Measurements from ENCODE around the gene SLC7A5.
"Not testable (repeated sequence)": the region's sequence is repeated elsewhere in the genome, so short reads cannot be mapped to it uniquely, and the experiment has no call there.

SLC7A5 gene

DNA sequence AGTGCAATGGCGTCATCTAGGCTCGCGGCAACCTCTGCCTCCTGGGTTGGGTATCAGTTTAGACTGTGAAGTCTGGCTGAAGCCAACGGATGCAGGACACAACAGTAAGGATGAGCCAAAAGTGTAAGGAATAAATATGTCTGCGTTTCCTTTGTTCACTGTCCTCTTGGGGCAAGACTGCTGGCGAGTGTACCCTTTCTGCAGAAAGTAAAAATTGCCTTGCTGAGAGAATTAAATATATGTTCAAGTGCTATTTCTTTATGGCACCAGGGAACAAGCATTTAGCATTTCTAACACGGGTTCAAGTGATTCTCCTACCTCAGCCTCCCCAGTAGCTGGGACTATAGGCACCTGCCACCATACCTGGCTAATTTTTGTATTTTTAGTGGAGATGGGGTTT lies 51.9 kb downstream of the SLC7A5 start:
- H3K4me3 ChIP-seq (ENCODE audit: low read length in 2 of 2); H3K27ac ChIP-seq (ENCODE audit: low read length); H3K4me1 ChIP-seq (ENCODE audit: control insufficient read depth, insufficient read depth, low read length); H3K27me3 ChIP-seq (ENCODE audit: control insufficient read depth in 1 of 2, insufficient read depth in 2 of 2, low read length in 2 of 2); H3K9ac ChIP-seq (ENCODE audit: low read length in 2 of 2); H3K36me3 ChIP-seq (ENCODE audit: control insufficient read depth in 2 of 2, insufficient read depth in 2 of 2, low read length in 2 of 2): not testable (repeated sequence)
- H3K9me3 ChIP-seq (ENCODE audit: control insufficient read depth in 2 of 2, low read length in 2 of 2): peaks cover 0 to 12% of the 10 kb centered on the region in 2 donors

GRCh38 chr16:87816507-87817100 lies 52.7 kb downstream of the SLC7A5 start:
- Histone ChIP-seq H3K9ac (ENCODE audit: low read length in 2 of 2) (no peak overlapping the region), H3K36me3 (ENCODE audit: control insufficient read depth in 2 of 2, insufficient read depth in 2 of 2, low read length in 2 of 2) (no peaks in the 10 kb centered on the region), H3K27me3 (ENCODE audit: control insufficient read depth in 1 of 2, insufficient read depth in 2 of 2, low read length in 2 of 2) (no peaks in the 10 kb centered on the region), H3K9me3 (ENCODE audit: control insufficient read depth in 2 of 2, low read length in 2 of 2) (peaks cover 0 to 12% of the 10 kb centered on the region in 2 donors), H3K27ac (ENCODE audit: low read length) (no peak overlapping the region), H3K4me3 (ENCODE audit: low read length in 2 of 2) (no peak overlapping the region), H3K4me1 (ENCODE audit: control insufficient read depth, insufficient read depth, low read length) (no peaks in the 10 kb centered on the region)

- Histone ChIP-seq H3K4me1 (ENCODE audit: control insufficient read depth, insufficient read depth, low read length) (no peaks in the 10 kb centered on the region), H3K27ac (ENCODE audit: low read length) (no peak overlapping the region), H3K36me3 (ENCODE audit: control insufficient read depth in 2 of 2, insufficient read depth in 2 of 2, low read length in 2 of 2) (no peaks in the 10 kb centered on the region), H3K27me3 (ENCODE audit: control insufficient read depth in 1 of 2, insufficient read depth in 2 of 2, low read length in 2 of 2) (no peaks in the 10 kb centered on the region), H3K9me3 (ENCODE audit: control insufficient read depth in 2 of 2, low read length in 2 of 2) (peaks cover 0 to 12% of the 10 kb centered on the region in 2 donors), H3K4me3 (ENCODE audit: low read length in 2 of 2) (no peak overlapping the region), H3K9ac (ENCODE audit: low read length in 2 of 2) (no peak overlapping the region)
Measured at GRCh38 chr16:87815567-87815966, 53.7 kb downstream of the SLC7A5 start.

- H3K4me1 ChIP-seq (ENCODE audit: control insufficient read depth, insufficient read depth, low read length): no peaks in the 10 kb centered on the region
- H3K36me3 ChIP-seq (ENCODE audit: control insufficient read depth in 2 of 2, insufficient read depth in 2 of 2, low read length in 2 of 2): no peaks in the 10 kb centered on the region
- H3K9ac ChIP-seq (ENCODE audit: low read length in 2 of 2): no peak overlapping the region
- peaks cover 0 to 4% of the 10 kb centered on the region in 2 donors for H3K9me3 ChIP-seq (ENCODE audit: control insufficient read depth in 2 of 2, low read length in 2 of 2)
- no peak overlapping the region for H3K4me3 ChIP-seq (ENCODE audit: low read length in 2 of 2)
- no peaks in the 10 kb centered on the region for H3K27me3 ChIP-seq (ENCODE audit: control insufficient read depth in 1 of 2, insufficient read depth in 2 of 2, low read length in 2 of 2)
- H3K27ac ChIP-seq (ENCODE audit: low read length): no peak overlapping the region
Measured at GRCh38 chr16:87812200-87812656, 57.1 kb downstream of the SLC7A5 start.

DNA sequence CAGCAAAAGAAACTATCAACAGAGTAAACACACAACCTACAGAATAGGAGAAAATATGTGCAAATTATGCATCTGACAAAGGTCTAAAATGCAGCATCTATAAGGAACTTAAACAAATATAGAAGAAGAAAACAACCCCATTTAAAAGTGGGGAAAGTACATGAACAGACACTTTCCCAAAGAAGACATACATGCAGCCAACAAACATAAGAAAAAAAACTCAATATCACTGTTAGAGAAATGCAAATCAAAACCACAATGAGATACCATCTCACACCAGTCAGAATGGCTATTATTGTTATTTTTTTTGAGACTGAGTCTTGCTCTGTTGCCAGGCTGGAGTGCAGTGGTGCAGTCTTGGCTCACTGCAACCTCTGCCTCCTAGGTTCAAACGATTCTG lies 57.9 kb downstream of the SLC7A5 start:
- not testable (repeated sequence) for H3K27ac ChIP-seq (ENCODE audit: low read length); H3K9me3 ChIP-seq (ENCODE audit: control insufficient read depth in 2 of 2, low read length in 2 of 2); H3K4me1 ChIP-seq (ENCODE audit: control insufficient read depth, insufficient read depth, low read length); H3K4me3 ChIP-seq (ENCODE audit: low read length in 2 of 2); H3K27me3 ChIP-seq (ENCODE audit: control insufficient read depth in 1 of 2, insufficient read depth in 2 of 2, low read length in 2 of 2); H3K9ac ChIP-seq (ENCODE audit: low read length in 2 of 2); H3K36me3 ChIP-seq (ENCODE audit: control insufficient read depth in 2 of 2, insufficient read depth in 2 of 2, low read length in 2 of 2)

- H3K9me3 ChIP-seq (ENCODE audit: control insufficient read depth in 2 of 2, low read length in 2 of 2): no peaks in the 10 kb centered on the region
- H3K27ac ChIP-seq (ENCODE audit: low read length): no peak overlapping the region
- H3K4me1 ChIP-seq (ENCODE audit: control insufficient read depth, insufficient read depth, low read length): peaks cover 6% of the 10 kb centered on the region
- H3K4me3 ChIP-seq (ENCODE audit: low read length in 2 of 2): no peak overlapping the region
- H3K36me3 ChIP-seq (ENCODE audit: control insufficient read depth in 2 of 2, insufficient read depth in 2 of 2, low read length in 2 of 2): no peaks in the 10 kb centered on the region
- H3K9ac ChIP-seq (ENCODE audit: low read length in 2 of 2): no peak overlapping the region
- no peaks in the 10 kb centered on the region for H3K27me3 ChIP-seq (ENCODE audit: control insufficient read depth in 1 of 2, insufficient read depth in 2 of 2, low read length in 2 of 2)
Measured at GRCh38 chr16:87809150-87809902, 60.0 kb downstream of the SLC7A5 start.

- Histone ChIP-seq H3K27me3 (ENCODE audit: control insufficient read depth in 1 of 2, insufficient read depth in 2 of 2, low read length in 2 of 2) (no peaks in the 10 kb centered on the region), H3K9me3 (ENCODE audit: control insufficient read depth in 2 of 2, low read length in 2 of 2) (no peaks in the 10 kb centered on the region), H3K36me3 (ENCODE audit: control insufficient read depth in 2 of 2, insufficient read depth in 2 of 2, low read length in 2 of 2) (no peaks in the 10 kb centered on the region), H3K27ac (ENCODE audit: low read length) (no peak overlapping the region), H3K4me1 (ENCODE audit: control insufficient read depth, insufficient read depth, low read length) (peaks cover 6% of the 10 kb centered on the region), H3K9ac (ENCODE audit: low read length in 2 of 2) (no peak overlapping the region), H3K4me3 (ENCODE audit: low read length in 2 of 2) (no peak overlapping the region)
Measured at GRCh38 chr16:87808108-87808507, 61.2 kb downstream of the SLC7A5 start.

GRCh38 chr16:87806641-87807546 lies 62.4 kb downstream of the SLC7A5 start:
- H3K9ac ChIP-seq (ENCODE audit: low read length in 2 of 2): peak overlapping the region; percentile 33 to 51

DNA sequence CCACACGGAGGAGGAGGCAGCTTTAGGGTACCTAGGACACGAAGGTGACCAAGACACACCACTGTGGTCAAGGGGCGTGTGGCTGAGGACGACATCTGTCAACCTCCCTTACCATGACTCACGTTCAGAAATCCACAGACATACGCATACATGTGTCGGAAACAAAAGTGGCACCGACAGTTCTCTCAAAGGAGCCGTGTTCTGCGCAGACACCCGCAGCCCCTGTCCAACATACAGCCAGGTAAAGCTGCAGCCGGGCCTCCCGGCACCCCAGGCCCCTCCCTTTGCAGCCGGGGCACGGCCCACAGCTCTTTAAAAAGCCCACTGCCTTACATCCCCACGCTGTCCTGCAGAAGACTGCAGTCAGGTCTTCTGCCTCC lies 63.1 kb downstream of the SLC7A5 start:
- H3K4me1 ChIP-seq (ENCODE audit: control insufficient read depth, insufficient read depth, low read length): peaks cover 6% of the 10 kb centered on the region
- H3K4me3 ChIP-seq (ENCODE audit: low read length in 2 of 2): peak overlapping the region; percentile 54 to 67
- H3K9me3 ChIP-seq (ENCODE audit: control insufficient read depth in 2 of 2, low read length in 2 of 2): no peaks in the 10 kb centered on the region
- H3K27me3 ChIP-seq (ENCODE audit: control insufficient read depth in 1 of 2, insufficient read depth in 2 of 2, low read length in 2 of 2): no peaks in the 10 kb centered on the region
- H3K36me3 ChIP-seq (ENCODE audit: control insufficient read depth in 2 of 2, insufficient read depth in 2 of 2, low read length in 2 of 2): no peaks in the 10 kb centered on the region
- H3K9ac ChIP-seq (ENCODE audit: low read length in 2 of 2): peak overlapping the region; percentile 33 to 51
- no peak overlapping the region for H3K27ac ChIP-seq (ENCODE audit: low read length)

More at GRCh38 chr16:87806641-87807546, 62.4 kb downstream of the SLC7A5 start:
- no peaks in the 10 kb centered on the region for H3K36me3 ChIP-seq (ENCODE audit: control insufficient read depth in 2 of 2, insufficient read depth in 2 of 2, low read length in 2 of 2)
- no peak overlapping the region for H3K27ac ChIP-seq (ENCODE audit: low read length)
- no peaks in the 10 kb centered on the region for H3K9me3 ChIP-seq (ENCODE audit: control insufficient read depth in 2 of 2, low read length in 2 of 2)
- H3K4me3 ChIP-seq (ENCODE audit: low read length in 2 of 2): peak overlapping the region; percentile 54 to 67
- peaks cover 6% of the 10 kb centered on the region for H3K4me1 ChIP-seq (ENCODE audit: control insufficient read depth, insufficient read depth, low read length)
- no peaks in the 10 kb centered on the region for H3K27me3 ChIP-seq (ENCODE audit: control insufficient read depth in 1 of 2, insufficient read depth in 2 of 2, low read length in 2 of 2)

DNA sequence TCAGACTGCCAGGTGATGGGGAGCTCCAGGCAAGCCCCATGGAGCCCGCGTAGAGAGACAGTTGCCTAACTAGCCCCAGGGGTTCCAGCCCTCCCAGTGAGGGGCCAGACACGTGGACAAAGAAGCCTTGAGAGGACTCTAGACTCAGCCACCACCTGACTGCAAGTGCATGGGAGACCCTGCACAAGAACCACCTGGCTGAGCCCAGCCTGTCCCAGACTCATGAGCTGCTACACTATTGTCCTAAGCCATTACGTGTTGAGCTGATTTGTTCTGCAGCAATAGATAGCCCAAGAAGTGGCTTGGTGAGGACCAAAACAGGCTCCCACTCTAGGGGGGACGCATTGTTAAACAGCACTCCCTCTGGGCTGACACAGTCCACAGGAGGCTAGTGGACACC lies 65.9 kb downstream of the SLC7A5 start:
- peaks cover 0 to 3% of the 10 kb centered on the region in 2 donors for H3K9me3 ChIP-seq (ENCODE audit: control insufficient read depth in 2 of 2, low read length in 2 of 2)
- no peaks in the 10 kb centered on the region for H3K27me3 ChIP-seq (ENCODE audit: control insufficient read depth in 1 of 2, insufficient read depth in 2 of 2, low read length in 2 of 2)
- no peaks in the 10 kb centered on the region for H3K36me3 ChIP-seq (ENCODE audit: control insufficient read depth in 2 of 2, insufficient read depth in 2 of 2, low read length in 2 of 2)
- no peak overlapping the region for H3K9ac ChIP-seq (ENCODE audit: low read length in 2 of 2)
- H3K4me3 ChIP-seq (ENCODE audit: low read length in 2 of 2): no peak overlapping the region
- H3K4me1 ChIP-seq (ENCODE audit: control insufficient read depth, insufficient read depth, low read length): peaks cover 6% of the 10 kb centered on the region
- no peak overlapping the region for H3K27ac ChIP-seq (ENCODE audit: low read length)

All from stomach smooth muscle (tissue), 2 donors.